GM21576 (cell line): ENCODE measurements around the gene PICALM.
"Not testable (repeated sequence)": the region's sequence is repeated elsewhere in the genome, so short reads cannot be mapped to it uniquely, and the experiment has no call there.

Experiments used
- ATAC-seq: cut with Tn5 transposase; IDR thresholded peaks from one replicate; pipeline ENCODE4 v1.9.1; 2021; ENCODE audit warnings: mild to moderate bottlenecking, moderate library complexity; ENCODE audit not compliant: unreplicated experiment

PICALM gene

GRCh38 chr11:86068951-86069407, at the start of gene PICALM:
TSS of gene PICALM (minus strand) at chr11:86069084. CDS start at chr11:86068780, 304 bp downstream.
- peak; percentile 79 for ATAC-seq

- ATAC-seq, result no peak
Observed at GRCh38 chr11:86118253-86118652, 49.4 kb upstream of the PICALM start.

GRCh38 chr11:86117712-86118063, 48.8 kb upstream of the PICALM start:
- ATAC-seq, result no peak

GRCh38 chr11:86117001-86117711, 48.3 kb upstream of the PICALM start:
- no peak for ATAC-seq

- peak; percentile 93 for ATAC-seq
Observed at GRCh38 chr11:86116386-86116726, 47.5 kb upstream of the PICALM start.

GRCh38 chr11:86115542-86116385, 46.9 kb upstream of the PICALM start:
- ATAC-seq, result peak; percentile 20

GRCh38 chr11:86108890-86109638, 40.2 kb upstream of the PICALM start:
- no peak for ATAC-seq

GRCh38 chr11:86108191-86108590, 39.3 kb upstream of the PICALM start:
- ATAC-seq, result no peak

GRCh38 chr11:86106916-86107315, 38.0 kb upstream of the PICALM start:
- ATAC-seq, result no peak

- ATAC-seq, result not testable (repeated sequence)
Observed at GRCh38 chr11:86106031-86106430, 37.1 kb upstream of the PICALM start.

- not testable (repeated sequence) for ATAC-seq
Observed at GRCh38 chr11:86105601-86106000, 36.7 kb upstream of the PICALM start.

GRCh38 chr11:86103808-86104207, 34.9 kb upstream of the PICALM start:
- ATAC-seq, result no peak

GRCh38 chr11:86101941-86102407, 33.1 kb upstream of the PICALM start:
- no peak for ATAC-seq

- ATAC-seq, result no peak
Observed at GRCh38 chr11:86101493-86101892, 32.6 kb upstream of the PICALM start.

- no peak for ATAC-seq
Observed at GRCh38 chr11:86099874-86100273, 31.0 kb upstream of the PICALM start.

- ATAC-seq, result no peak
Observed at GRCh38 chr11:86097980-86098379, 29.1 kb upstream of the PICALM start.

- ATAC-seq, result no peak
Observed at GRCh38 chr11:86091566-86091965, 22.7 kb upstream of the PICALM start.

- no peak for ATAC-seq
Observed at GRCh38 chr11:86091086-86091485, 22.2 kb upstream of the PICALM start.

GRCh38 chr11:86089659-86090058, 20.8 kb upstream of the PICALM start:
- no peak for ATAC-seq

- ATAC-seq, result not testable (repeated sequence)
Observed at GRCh38 chr11:86087688-86088087, 18.8 kb upstream of the PICALM start.

- ATAC-seq, result no peak
Observed at GRCh38 chr11:86087256-86087655, 18.4 kb upstream of the PICALM start.
